ENCODE results near the gene TOP3A.

The TOP3A gene

GRCh38 chr17:18291718-18292540 is 22.9 kb downstream of the TOP3A start:
- no peak for DNase-seq (ENCODE audit: low read depth)
- no peak for TF ChIP-seq MAX (IDR thresholded peaks at IDR 0.05; ENCODE audit: low read depth, low read length)
- TF ChIP-seq MYC (IDR thresholded peaks at IDR 0.05; ENCODE audit: low read depth, low read length), result no peak
- TF ChIP-seq POLR2A (IDR thresholded peaks at IDR 0.05; ENCODE audit: extremely low read depth, insufficient read length), result no peak
- TF ChIP-seq CTCF (IDR thresholded peaks at IDR 0.05; ENCODE audit: low read depth, low read length), result no peak
- H3K4me3 ChIP-seq (ENCODE audit: low read depth, low read length), result no peak overlapping the region

GRCh38 chr17:18285296-18285695 is 29.5 kb downstream of the TOP3A start:
- no peak overlapping the region for H3K4me3 ChIP-seq (ENCODE audit: low read depth, low read length)
- no peak for DNase-seq (ENCODE audit: low read depth)
- TF ChIP-seq POLR2A (IDR thresholded peaks at IDR 0.05; ENCODE audit: extremely low read depth, insufficient read length) (no peak), MYC (IDR thresholded peaks at IDR 0.05; ENCODE audit: low read depth, low read length) (no peak), CTCF (IDR thresholded peaks at IDR 0.05; ENCODE audit: low read depth, low read length) (no peak), MAX (IDR thresholded peaks at IDR 0.05; ENCODE audit: low read depth, low read length) (no peak)

GRCh38 chr17:18281788-18282187 is 33.0 kb downstream of the TOP3A start:
- no peak for DNase-seq (ENCODE audit: low read depth)
- no peak overlapping the region for H3K4me3 ChIP-seq (ENCODE audit: low read depth, low read length)
- no peak for TF ChIP-seq MAX (IDR thresholded peaks at IDR 0.05; ENCODE audit: low read depth, low read length)
- TF ChIP-seq MYC (IDR thresholded peaks at IDR 0.05; ENCODE audit: low read depth, low read length), result no peak
- TF ChIP-seq POLR2A (IDR thresholded peaks at IDR 0.05; ENCODE audit: extremely low read depth, insufficient read length), result no peak
- no peak for TF ChIP-seq CTCF (IDR thresholded peaks at IDR 0.05; ENCODE audit: low read depth, low read length)

- TF ChIP-seq POLR2A (IDR thresholded peaks at IDR 0.05; ENCODE audit: extremely low read depth, insufficient read length) (no peak), MYC (IDR thresholded peaks at IDR 0.05; ENCODE audit: low read depth, low read length) (no peak), MAX (IDR thresholded peaks at IDR 0.05; ENCODE audit: low read depth, low read length) (no peak), CTCF (IDR thresholded peaks at IDR 0.05; ENCODE audit: low read depth, low read length) (no peak)
- DNase-seq (ENCODE audit: low read depth), result no peak
- H3K4me3 ChIP-seq (ENCODE audit: low read depth, low read length), result no peak overlapping the region
These were observed 33.9 kb downstream of the TOP3A start for GRCh38 chr17:18280766-18281371.

- DNase-seq (ENCODE audit: low read depth), result no peak
- H3K4me3 ChIP-seq (ENCODE audit: low read depth, low read length), result no peak overlapping the region
- no peak for TF ChIP-seq MYC (IDR thresholded peaks at IDR 0.05; ENCODE audit: low read depth, low read length)
- no peak for TF ChIP-seq POLR2A (IDR thresholded peaks at IDR 0.05; ENCODE audit: extremely low read depth, insufficient read length)
- no peak for TF ChIP-seq CTCF (IDR thresholded peaks at IDR 0.05; ENCODE audit: low read depth, low read length)
- TF ChIP-seq MAX (IDR thresholded peaks at IDR 0.05; ENCODE audit: low read depth, low read length), result no peak
These were observed 34.5 kb downstream of the TOP3A start for GRCh38 chr17:18280249-18280648.

All from NB4 (cell line).